ENCODE data around the gene CFAP97D1. TPM values are rescaled to one million over a fixed set of nuclear protein-coding genes. Genes with fewer than 3 reads are reported as not detected.

Gene CFAP97D1
- polyA plus RNA-seq, 1 donor (not counting 4 experiments of a cell fraction or from before 2014, with no cell fraction given), result not detected

- Histone ChIP-seq H3K9me1 (ENCODE audit: control insufficient read depth, extremely low read depth, insufficient read depth, low read length) (no peaks in the 10 kb centered on the region), H3K9ac (ENCODE audit: control insufficient read depth, extremely low read depth, insufficient read depth, low read length) (no peak overlapping the region), H3K4me3 (ENCODE audit: control insufficient read depth in 2 of 3, extremely low read depth in 1 of 3, insufficient read depth in 2 of 3, low read depth in 1 of 3, low read length in 3 of 3) (no peak overlapping the region), H3K27ac (ENCODE audit: control insufficient read depth, insufficient read depth, low read length) (no peak overlapping the region), H3K4me2 (ENCODE audit: control insufficient read depth, extremely low read depth, insufficient read depth, low read depth, low read length) (no peak overlapping the region), H3K4me1 (ENCODE audit: control insufficient read depth, extremely low read depth, insufficient read depth, low read length) (peaks cover 19% of the 10 kb centered on the region), H4K20me1 (ENCODE audit: control insufficient read depth, extremely low read depth, insufficient read depth, low read length) (no peaks in the 10 kb centered on the region), H3K27me3 (ENCODE audit: control insufficient read depth, extremely low read depth, insufficient read depth, low read length) (no peaks in the 10 kb centered on the region), H2AFZ (ENCODE audit: control insufficient read depth, low read length) (no peak overlapping the region), H3K79me2 (ENCODE audit: control insufficient read depth, insufficient read depth, low read length) (no peaks in the 10 kb centered on the region), H3K9me3 (ENCODE audit: control insufficient read depth, low read depth, low read length) (no peaks in the 10 kb centered on the region), H3K36me3 (ENCODE audit: control insufficient read depth in 2 of 2, extremely low read depth in 1 of 2, insufficient read depth in 2 of 2, low read length in 2 of 2) (no peaks in the 10 kb centered on the region)
- dilution Hi-C loops (cut with MboI; ENCODE audit: extremely low pct_ligation_motif_present, low sequenced_read_pairs), result no loop called here
- no peak for FAIRE-seq
- no peak for DNase-seq (ENCODE audit: low read depth, low spot score)
- TF ChIP-seq EZH2 (IDR thresholded peaks at IDR 0.05; ENCODE audit: low read length) (no peak), CTCF (optimal IDR thresholded peaks at IDR 0.05 in 1 of 3, IDR thresholded peaks at IDR 0.05 in 1 of 3, conservative IDR thresholded peaks at IDR 0.05 in 1 of 3; ENCODE audit: extremely low read depth in 1 of 3, insufficient read depth in 2 of 3, low read length in 3 of 3) (no peak)
Measured at GRCh38 chr17:43788540-43788939, 8.3 kb downstream of the CFAP97D1 start.

DNA sequence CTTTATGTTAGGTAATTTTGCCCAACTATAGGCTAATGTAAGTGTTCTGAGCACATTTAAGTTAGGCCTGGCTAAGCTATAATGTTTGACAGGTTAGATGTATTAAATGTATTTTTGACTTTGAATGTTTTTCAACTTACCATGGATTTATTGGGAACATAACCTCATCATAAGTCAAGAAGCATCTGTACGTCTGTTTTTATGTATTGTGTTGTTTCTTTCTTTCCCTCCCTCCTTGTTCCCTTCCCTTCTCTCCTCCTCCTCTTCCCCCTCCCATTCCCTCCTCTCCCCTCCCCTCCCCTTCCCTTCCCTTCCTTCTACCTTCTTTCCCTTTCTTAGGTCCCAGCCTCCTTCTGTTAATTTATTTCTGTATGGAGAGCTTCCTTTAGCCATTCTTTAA lies 9.2 kb downstream of the CFAP97D1 start:
- no peak for TF ChIP-seq EZH2 (IDR thresholded peaks at IDR 0.05; ENCODE audit: low read length)
- TF ChIP-seq CTCF (optimal IDR thresholded peaks at IDR 0.05 in 1 of 3, IDR thresholded peaks at IDR 0.05 in 1 of 3, conservative IDR thresholded peaks at IDR 0.05 in 1 of 3; ENCODE audit: extremely low read depth in 1 of 3, insufficient read depth in 2 of 3, low read length in 3 of 3), result no peak
- Histone ChIP-seq H3K27me3 (ENCODE audit: control insufficient read depth, extremely low read depth, insufficient read depth, low read length) (no peaks in the 10 kb centered on the region), H3K27ac (ENCODE audit: control insufficient read depth, insufficient read depth, low read length) (no peak overlapping the region), H3K36me3 (ENCODE audit: control insufficient read depth in 2 of 2, extremely low read depth in 1 of 2, insufficient read depth in 2 of 2, low read length in 2 of 2) (no peaks in the 10 kb centered on the region), H3K9ac (ENCODE audit: control insufficient read depth, extremely low read depth, insufficient read depth, low read length) (no peak overlapping the region), H3K9me1 (ENCODE audit: control insufficient read depth, extremely low read depth, insufficient read depth, low read length) (no peaks in the 10 kb centered on the region), H3K4me2 (ENCODE audit: control insufficient read depth, extremely low read depth, insufficient read depth, low read depth, low read length) (no peak overlapping the region), H3K4me1 (ENCODE audit: control insufficient read depth, extremely low read depth, insufficient read depth, low read length) (peaks cover 10% of the 10 kb centered on the region), H3K9me3 (ENCODE audit: control insufficient read depth, low read depth, low read length) (no peaks in the 10 kb centered on the region), H2AFZ (ENCODE audit: control insufficient read depth, low read length) (no peak overlapping the region), H3K4me3 (ENCODE audit: control insufficient read depth in 2 of 3, extremely low read depth in 1 of 3, insufficient read depth in 2 of 3, low read depth in 1 of 3, low read length in 3 of 3) (no peak overlapping the region), H4K20me1 (ENCODE audit: control insufficient read depth, extremely low read depth, insufficient read depth, low read length) (no peaks in the 10 kb centered on the region), H3K79me2 (ENCODE audit: control insufficient read depth, insufficient read depth, low read length) (no peaks in the 10 kb centered on the region)
- FAIRE-seq (no peak), DNase-seq (ENCODE audit: low read depth, low spot score) (no peak)
- dilution Hi-C loops (cut with MboI; ENCODE audit: extremely low pct_ligation_motif_present, low sequenced_read_pairs), result no loop called here

All from keratinocyte (primary cell).